GM19025 (cell line): Measurements from ENCODE around the gene BMERB1.
"Not testable (repeated sequence)": the region's sequence is repeated elsewhere in the genome, so short reads cannot be mapped to it uniquely, and the experiment has no call there.

ENCODE experiments used
- ATAC-seq: cut with Tn5 transposase; IDR thresholded peaks from one replicate; pipeline ENCODE4 v1.9.1; 2021; ENCODE audit warnings: mild to moderate bottlenecking, low read depth, moderate library complexity; ENCODE audit not compliant: unreplicated experiment

The BMERB1 gene

GRCh38 chr16:15422222-15422621, 12.2 kb upstream of the BMERB1 start:
- ATAC-seq: no peak

DNA sequence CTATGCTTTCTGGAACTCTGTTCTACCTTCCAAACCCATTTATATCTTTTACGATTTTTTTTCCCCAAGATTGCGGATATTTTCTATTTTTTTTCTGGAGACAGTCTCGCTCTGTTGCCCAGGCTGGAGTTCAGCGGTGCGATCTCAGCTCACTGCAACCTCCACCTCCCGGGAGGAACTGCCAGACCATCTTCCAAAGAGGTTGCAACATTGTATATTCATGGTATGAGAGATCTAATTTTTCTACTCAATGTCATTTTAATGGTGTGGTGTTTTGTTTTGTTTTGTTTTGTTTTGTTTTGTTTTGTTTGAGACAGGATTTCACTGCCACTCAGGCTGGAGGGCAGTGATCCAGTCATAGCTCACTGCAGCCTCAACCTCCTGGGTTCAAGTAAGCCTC, 8.5 kb upstream of the BMERB1 start:
- ATAC-seq: no peak

DNA sequence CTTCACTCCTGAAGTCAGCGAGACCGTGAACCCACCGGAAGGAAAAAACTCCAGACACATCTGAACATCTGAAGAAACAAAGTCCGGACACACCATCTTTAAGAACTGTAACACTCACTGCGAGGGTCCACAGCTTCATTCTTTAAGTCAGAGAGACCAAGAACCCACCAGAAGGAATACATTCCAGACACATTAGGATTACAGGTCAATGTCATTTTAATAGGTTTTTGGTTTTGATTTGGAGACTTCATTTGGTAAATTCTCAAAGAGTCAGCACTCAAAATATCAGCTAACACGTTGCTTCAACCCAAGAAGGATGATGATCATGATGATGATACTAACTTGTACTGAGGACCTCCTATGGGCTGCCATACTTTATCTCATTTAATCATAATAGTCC, 7.6 kb upstream of the BMERB1 start:
- ATAC-seq: no peak

- ATAC-seq: no peak
These were observed 6.6 kb upstream of the BMERB1 start for GRCh38 chr16:15427648-15428239.

GRCh38 chr16:15430884-15431283, 3.5 kb upstream of the BMERB1 start:
- ATAC-seq: not testable (repeated sequence)

GRCh38 chr16:15434079-15434424, 336 bp upstream of the BMERB1 start:
- ATAC-seq: no peak

DNA sequence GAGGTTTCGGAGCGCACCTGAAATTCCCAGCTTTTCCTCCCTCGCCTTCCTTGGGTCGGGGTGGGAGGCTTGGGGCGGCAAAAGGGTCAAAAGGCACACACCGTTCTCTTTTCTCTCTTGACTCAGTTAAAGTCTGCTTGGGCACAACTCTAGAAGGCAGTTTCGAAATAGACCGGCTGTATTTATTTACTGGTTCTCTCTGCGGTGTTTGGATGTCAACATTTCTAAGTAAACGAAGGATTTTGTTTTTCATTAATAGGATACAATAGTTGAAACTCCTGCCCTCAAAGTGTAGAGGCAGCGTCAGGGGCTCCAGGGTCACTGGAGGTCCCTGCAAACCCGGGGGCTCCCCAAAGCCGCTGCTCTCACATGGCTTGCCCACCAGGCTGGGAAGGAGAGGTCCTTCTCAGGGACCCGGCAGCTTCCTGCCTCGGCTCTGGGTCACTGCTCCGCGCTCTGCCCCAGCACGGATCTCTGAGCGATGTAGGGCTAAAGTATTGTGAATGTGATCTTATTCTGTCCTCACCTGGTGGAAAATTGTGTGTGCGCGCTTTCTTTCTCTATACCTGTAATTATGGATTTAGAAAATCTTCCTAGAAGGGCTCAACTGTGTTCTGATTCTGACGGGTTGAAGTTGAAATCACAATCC, 952 bp downstream of the BMERB1 start:
- ATAC-seq: no peak

GRCh38 chr16:15439102-15439501, 4.7 kb downstream of the BMERB1 start:
- no peak for ATAC-seq

GRCh38 chr16:15439521-15439920, 5.1 kb downstream of the BMERB1 start:
- no peak for ATAC-seq

DNA sequence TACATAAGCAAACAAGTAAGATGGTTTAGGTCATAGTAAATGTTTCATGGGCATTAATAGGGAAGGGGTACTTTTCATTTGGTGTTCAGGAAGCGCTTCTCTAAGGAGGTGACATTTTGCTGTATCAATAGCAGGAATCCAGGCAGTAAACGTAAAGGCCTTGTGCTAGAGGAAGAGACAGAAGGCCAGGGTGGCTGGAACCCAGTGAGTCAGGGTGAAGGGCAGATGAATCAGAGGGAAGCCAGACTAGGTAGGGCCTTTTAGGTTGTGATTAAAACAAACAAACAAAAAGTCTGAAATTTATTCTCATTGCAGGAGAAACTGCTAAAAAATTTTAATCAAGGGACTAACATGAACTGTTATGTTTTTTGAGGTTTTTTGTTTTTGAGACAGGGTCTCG, 6.5 kb downstream of the BMERB1 start:
- ATAC-seq: no peak

- not testable (repeated sequence) for ATAC-seq
These were observed 7.8 kb downstream of the BMERB1 start for GRCh38 chr16:15442140-15442539.

GRCh38 chr16:15443753-15444152, 9.4 kb downstream of the BMERB1 start:
- no peak for ATAC-seq

GRCh38 chr16:15444264-15444663, 9.9 kb downstream of the BMERB1 start:
- no peak for ATAC-seq

- ATAC-seq: no peak
These were observed 11.1 kb downstream of the BMERB1 start for GRCh38 chr16:15445450-15445849.

DNA sequence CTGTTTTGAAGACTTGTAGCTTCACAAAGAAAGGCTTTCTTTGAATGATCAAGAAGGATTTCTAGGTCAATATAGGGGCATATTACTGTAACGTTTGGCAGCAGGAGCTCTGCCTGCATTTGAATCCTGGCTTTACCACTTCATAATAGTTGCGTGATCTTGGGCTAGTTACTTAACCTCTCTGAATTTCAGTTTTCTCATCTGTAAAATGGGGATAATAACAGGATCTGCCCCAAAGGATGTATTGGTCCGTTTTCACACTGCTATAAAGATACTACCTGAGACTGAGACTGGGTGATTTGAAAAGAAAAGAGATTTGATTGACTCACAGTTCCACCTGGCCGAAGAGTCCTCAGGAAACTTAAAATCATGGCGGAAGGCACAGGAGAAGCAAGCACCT, 12.5 kb downstream of the BMERB1 start:
- no peak for ATAC-seq

DNA sequence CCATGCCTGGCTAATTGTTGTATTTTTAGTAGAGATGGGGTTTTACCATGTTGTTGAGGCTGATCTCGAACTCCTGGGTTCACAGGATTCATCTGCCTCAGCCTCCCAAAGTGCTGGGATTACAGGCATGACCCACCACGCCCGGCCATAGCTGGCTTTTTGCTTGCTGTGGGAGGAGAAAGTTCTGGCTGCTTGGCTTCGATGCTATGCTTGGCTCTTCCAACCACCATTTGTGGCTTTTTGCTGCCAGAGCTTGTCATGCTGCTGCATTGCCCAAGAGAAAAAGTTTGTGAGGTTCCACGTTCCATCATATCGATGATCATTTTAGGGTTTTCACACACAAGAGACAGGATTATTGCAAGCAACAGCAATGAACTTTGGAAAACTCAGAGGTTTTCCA, 16.2 kb downstream of the BMERB1 start:
- ATAC-seq: no peak

DNA sequence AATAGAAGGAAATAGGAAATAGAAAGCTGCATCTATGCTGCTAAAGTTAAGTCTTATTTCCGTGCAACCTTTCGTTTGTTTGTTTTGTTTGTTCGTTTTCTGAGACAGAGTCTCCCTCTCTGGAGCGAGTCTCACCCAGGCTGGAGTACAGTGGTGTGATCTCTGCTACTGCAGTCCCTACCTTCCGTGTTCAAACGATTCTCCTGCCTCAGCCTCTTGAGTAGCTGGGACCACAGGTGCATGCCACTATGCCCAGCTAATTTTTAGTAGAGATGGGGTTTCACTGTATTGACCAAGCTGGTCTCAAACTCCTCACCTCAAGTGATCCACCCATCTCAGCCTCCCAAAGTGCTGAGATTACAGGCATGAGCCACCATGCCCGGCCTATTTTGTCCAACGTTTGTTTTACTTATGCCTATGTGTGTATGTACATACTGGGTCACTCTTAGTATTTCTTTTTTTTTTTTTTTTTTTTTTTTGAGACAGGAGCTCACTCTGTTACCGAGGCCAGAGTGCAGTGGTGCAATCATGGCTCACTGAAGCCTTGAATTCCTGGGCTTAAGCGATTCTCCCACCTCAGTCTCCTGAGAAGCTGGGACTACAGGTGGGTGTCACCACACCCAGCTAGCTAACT, 16.8 kb downstream of the BMERB1 start:
- ATAC-seq: no peak

GRCh38 chr16:15452246-15452855, 18.0 kb downstream of the BMERB1 start:
- no peak for ATAC-seq

GRCh38 chr16:15453296-15453695, 18.9 kb downstream of the BMERB1 start:
- ATAC-seq: not testable (repeated sequence)

GRCh38 chr16:15454933-15455332, 20.5 kb downstream of the BMERB1 start:
- ATAC-seq: not testable (repeated sequence)

- no peak for ATAC-seq
These were observed 23.0 kb downstream of the BMERB1 start for GRCh38 chr16:15457400-15457799.

DNA sequence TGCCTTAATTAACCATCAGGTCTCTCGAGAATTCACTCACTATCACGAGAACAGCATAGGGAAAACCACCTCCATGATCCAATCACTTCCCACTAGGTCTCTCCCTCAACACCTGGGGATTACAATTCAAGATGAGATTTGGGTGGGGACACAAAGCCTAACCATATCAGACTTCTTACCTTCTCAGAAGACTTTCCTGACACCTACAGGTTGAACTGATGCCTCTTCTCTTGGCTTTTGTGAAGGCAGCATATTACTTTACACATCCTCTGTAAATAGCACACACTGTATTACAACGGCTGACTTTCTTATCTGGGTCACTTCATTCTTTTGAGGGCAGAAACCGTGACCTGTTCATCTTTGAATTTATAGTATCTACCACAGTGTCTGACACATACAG, 23.6 kb downstream of the BMERB1 start:
- no peak for ATAC-seq
